Psoas muscle (tissue), 8 donors: ENCODE data around the gene ITPR1. TPM values are rescaled to one million over a fixed set of nuclear protein-coding genes. Genes with fewer than 3 reads are reported as not detected.

ENCODE experiments used
- ATAC-seq, 4 donors: fragments of 200-7000 bp; cut with Tn5 transposase; one replicate each; pipeline ENCODE4 v1.9.1; 2020; ENCODE audit warnings: moderate library complexity in 3 of 4, mild to moderate bottlenecking in 2 of 4
- DNase-seq, 2 donors: peaks; one replicate each; pipeline ENCODE4 v3.0.0-alpha.2; 2020
- H3K27ac ChIP-seq: fragments of 200-600 bp; one replicate; pipeline ENCODE4 v1.8.0; 2022
- H3K27me3 ChIP-seq, 3 donors: fragments of 200-600 bp in 1 of 3; one replicate each; pipeline versions ENCODE4 v1.6.1 to v1.8.0; 2013 to 2022; ENCODE audit warnings: low read length in 2 of 3, mild to moderate bottlenecking in 2 of 3, moderate library complexity in 1 of 3; ENCODE audit not compliant: insufficient read depth in 3 of 3
- H3K36me3 ChIP-seq, 2 donors: fragments of 200-600 bp in 1 of 2; one replicate each; pipeline versions ENCODE4 v1.6.1 to v1.8.0; 2013 to 2022; ENCODE audit warnings: low read depth in 1 of 2, mild to moderate bottlenecking in 1 of 2, moderate library complexity in 1 of 2; ENCODE audit not compliant: insufficient read depth in 1 of 2
- H3K4me1 ChIP-seq: fragments of 200-600 bp; one replicate; pipeline ENCODE4 v1.8.0; 2022
- H3K4me3 ChIP-seq: fragments of 200-600 bp; one replicate; pipeline ENCODE4 v1.8.0; 2022; ENCODE audit warnings: mild to moderate bottlenecking
- H3K9me3 ChIP-seq: fragments of 200-600 bp; one replicate; pipeline ENCODE4 v1.8.0; 2022
- WGBS, 3 donors: extraction: QIAGEN DNeasy Blood & Tissue Kit; methylation state at CpG; one replicate each; pipeline versions ENCODE4 v1.1.6 to v1.1.7; 2013; 5-methylcytosine and 5-hydroxymethylcytosine counted together
- intact Hi-C, 2 donors: fragments of 100-400 bp; cut with DNase I; formaldehyde crosslinking; loops; one replicate each; pipeline versions ENCODE4 v1.11.0 to v1.14.2; 2022
- polyA plus RNA-seq, 3 donors: library from polyadenylated mRNA; stranded (reverse); fragments of 200-250 nt; gene quantifications; one replicate each; pipeline ENCODE4 v1.2.3, GENCODE V29; 2013
- total RNA-seq, 4 donors: library from RNA; stranded (reverse); fragmentation: NEBNext Ultra II Directional in 2 of 4; extraction: Animal tissue kit (Norgen Biotek cat#: 25700) in 2 of 4; gene quantifications; one replicate each; pipeline versions ENCODE4 v1.2.1 to v1.2.4, GENCODE V29; 2021 to 2023
- TF ChIP-seq, protein P1 (sequence below): fragments of 200-600 bp; IDR thresholded peaks from one replicate; pipeline ENCODE4 v1.8.0; 2022; ENCODE audit warnings: antibody characterized with exemption
- donor health status: healthy with polysubstance abuse.
- donor health status: DM: no; HTN: no; CAD: no; lungs with moderate emphysema.
- donor health status: Bipolar disorder and iron deficiency.
- donor health status: healthy.
- donor health status: DM: yes; HTN: yes; CAD: no.
- donor health status: DM: no; HTN: no; CAD: no.
- donor health status: DM: no; HTN: no; CAD: no.
- donor health status: DM: yes; HTN: yes; CAD: no.

The ITPR1 gene
- total and polyA plus RNA-seq, 7 donors, result 4.4 to 9.2 (median 8.8) TPM

- TF ChIP-seq, protein P1, sequence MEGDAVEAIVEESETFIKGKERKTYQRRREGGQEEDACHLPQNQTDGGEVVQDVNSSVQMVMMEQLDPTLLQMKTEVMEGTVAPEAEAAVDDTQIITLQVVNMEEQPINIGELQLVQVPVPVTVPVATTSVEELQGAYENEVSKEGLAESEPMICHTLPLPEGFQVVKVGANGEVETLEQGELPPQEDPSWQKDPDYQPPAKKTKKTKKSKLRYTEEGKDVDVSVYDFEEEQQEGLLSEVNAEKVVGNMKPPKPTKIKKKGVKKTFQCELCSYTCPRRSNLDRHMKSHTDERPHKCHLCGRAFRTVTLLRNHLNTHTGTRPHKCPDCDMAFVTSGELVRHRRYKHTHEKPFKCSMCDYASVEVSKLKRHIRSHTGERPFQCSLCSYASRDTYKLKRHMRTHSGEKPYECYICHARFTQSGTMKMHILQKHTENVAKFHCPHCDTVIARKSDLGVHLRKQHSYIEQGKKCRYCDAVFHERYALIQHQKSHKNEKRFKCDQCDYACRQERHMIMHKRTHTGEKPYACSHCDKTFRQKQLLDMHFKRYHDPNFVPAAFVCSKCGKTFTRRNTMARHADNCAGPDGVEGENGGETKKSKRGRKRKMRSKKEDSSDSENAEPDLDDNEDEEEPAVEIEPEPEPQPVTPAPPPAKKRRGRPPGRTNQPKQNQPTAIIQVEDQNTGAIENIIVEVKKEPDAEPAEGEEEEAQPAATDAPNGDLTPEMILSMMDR, result no peak
- 90 to 93% (median 91%) methylated on average over 12 of the region's 12 CpGs for WGBS, 3 donors
- Histone ChIP-seq H3K36me3 (peaks cover 3 to 6% of the 10 kb centered on the region in 2 donors), H3K4me3 (no peak overlapping the region), H3K9me3 (no peaks in the 10 kb centered on the region), H3K27ac (no peak overlapping the region), H3K27me3 (no peaks in the 10 kb centered on the region), H3K4me1 (peaks cover 12% of the 10 kb centered on the region)
- DNase-seq (no peak), ATAC-seq (no peak)
- intact Hi-C loops, result no loop called here
Measured at GRCh38 chr3:4818986-4819693, 326.0 kb downstream of the ITPR1 start.

- Histone ChIP-seq H3K27ac (no peak overlapping the region), H3K36me3 (peaks cover 3 to 6% of the 10 kb centered on the region in 2 donors), H3K9me3 (no peaks in the 10 kb centered on the region), H3K27me3 (no peaks in the 10 kb centered on the region), H3K4me3 (no peak overlapping the region), H3K4me1 (peaks cover 18% of the 10 kb centered on the region)
- no peak for DNase-seq
- WGBS, 3 donors, result 58 to 81% (median 70%) methylated on average over 3 of the region's 3 CpGs
- TF ChIP-seq, protein P1, result no peak
- intact Hi-C loops, result loop anchor here in 1 of 2 donors (5.0 kb wide), 1 partner anchor 97 kb away; no protein-coding TSS in a partner anchor
- no peak for ATAC-seq
Measured at GRCh38 chr3:4819746-4820145, 326.6 kb downstream of the ITPR1 start.

DNA sequence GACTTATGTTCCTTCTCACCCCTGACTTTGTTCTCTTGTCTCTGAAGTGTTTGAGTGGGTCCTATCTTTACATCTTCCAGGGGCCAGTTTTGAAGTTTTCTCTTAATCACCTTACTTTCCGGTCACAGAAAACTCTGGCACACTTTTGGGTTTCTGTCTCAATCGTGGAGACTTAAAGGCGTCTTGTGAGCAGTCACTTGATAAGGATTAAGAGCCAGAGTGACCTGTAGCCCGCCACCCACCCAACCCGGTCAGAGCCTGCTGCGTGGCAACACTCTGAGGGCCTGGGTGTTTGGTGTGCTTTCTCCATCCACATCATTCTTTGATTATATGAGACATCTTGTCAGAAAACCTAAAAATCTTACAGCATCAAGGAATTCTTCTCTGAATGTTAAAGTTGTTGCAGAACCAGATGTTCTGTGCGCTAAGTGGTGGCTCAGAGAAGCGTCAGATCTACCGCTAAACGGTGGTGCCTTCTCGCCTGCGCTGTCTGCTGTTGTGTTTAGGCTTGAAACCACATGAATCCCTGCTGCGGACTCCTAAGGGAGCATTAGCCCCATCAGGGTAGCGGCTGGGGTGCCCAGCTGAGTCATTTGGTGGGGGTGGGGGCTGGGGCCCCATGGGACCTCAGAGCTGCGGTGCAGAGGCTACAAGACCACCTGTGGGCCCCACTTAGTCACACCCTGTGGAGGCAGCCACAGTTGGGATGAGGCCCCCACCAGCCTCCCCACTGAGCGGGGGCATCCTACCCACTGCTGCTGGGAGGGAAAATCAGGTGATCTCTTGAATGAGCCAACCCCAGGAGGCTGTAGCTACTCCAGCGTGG lies 327.4 kb downstream of the ITPR1 start:
- TF ChIP-seq, protein P1, result no peak
- intact Hi-C loops, result loop anchor here in 1 of 2 donors (5.0 kb wide), 1 partner anchor 98 kb away; no protein-coding TSS in a partner anchor
- Histone ChIP-seq H3K27me3 (no peaks in the 10 kb centered on the region), H3K9me3 (no peaks in the 10 kb centered on the region), H3K4me1 (peaks cover 25% of the 10 kb centered on the region), H3K27ac (no peak overlapping the region), H3K36me3 (peaks cover 0 to 6% of the 10 kb centered on the region in 2 donors), H3K4me3 (no peak overlapping the region)
- ATAC-seq, result no peak
- DNase-seq, result no peak
- 95 to 98% (median 97%) methylated on average over 17 of the region's 17 CpGs for WGBS, 3 donors

GRCh38 chr3:4821338-4821737 lies 328.2 kb downstream of the ITPR1 start:
- H3K36me3 ChIP-seq, result peaks cover 0 to 6% of the 10 kb centered on the region in 2 donors

More at GRCh38 chr3:4821338-4821737, 328.2 kb downstream of the ITPR1 start:
- TF ChIP-seq, protein P1, result no peak
- Histone ChIP-seq H3K4me3 (no peak overlapping the region), H3K4me1 (peaks cover 34% of the 10 kb centered on the region), H3K27me3 (no peaks in the 10 kb centered on the region), H3K9me3 (no peaks in the 10 kb centered on the region), H3K27ac (no peak overlapping the region)
- WGBS, 3 donors, result 66 to 75% (median 66%) methylated on average over 2 of the region's 2 CpGs
- ATAC-seq (no peak), DNase-seq (no peak)
- intact Hi-C loops, result loop anchor here in 1 of 2 donors (5.0 kb wide), 1 partner anchor 99 kb away; no protein-coding TSS in a partner anchor
